ENCODE data around the gene CKAP4. TPM values are rescaled to one million over a fixed set of nuclear protein-coding genes. Genes with fewer than 3 reads are reported as not detected.

CKAP4 gene
- total and polyA plus RNA-seq, 4 donors = 15.3 to 82.6 (median 65.2) TPM

DNA sequence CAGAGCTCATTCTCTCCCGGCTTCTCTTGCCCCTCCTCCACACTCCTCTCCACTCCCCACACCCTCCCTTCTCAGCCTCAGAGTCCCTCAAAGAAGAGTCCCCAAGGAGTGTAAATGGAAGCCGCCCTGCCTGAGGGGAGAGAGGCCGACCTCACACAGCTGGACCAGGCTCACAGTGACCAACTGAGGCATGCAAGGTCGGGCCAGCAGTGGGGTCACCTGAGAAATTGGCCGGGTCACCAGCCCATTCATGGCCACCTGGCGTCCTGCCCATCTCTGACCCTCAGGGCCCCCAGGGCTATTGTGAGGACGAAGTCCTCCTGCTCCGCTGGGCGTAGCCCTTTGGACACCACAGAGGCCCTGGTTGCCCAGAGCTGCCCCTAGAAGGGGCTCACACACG, 59.6 kb downstream of the CKAP4 start:
- no peak for ATAC-seq (ENCODE audit: insufficient read depth, low FRiP score)
- Histone ChIP-seq H3K36me3 (ENCODE audit: control insufficient read depth in 4 of 4, insufficient read depth in 4 of 4, low read length in 4 of 4) (no peaks in the 10 kb centered on the region), H3K4me1 (ENCODE audit: control insufficient read depth in 5 of 5, insufficient read depth in 5 of 5, low read length in 5 of 5) (no peaks in the 10 kb centered on the region), H3K9ac (ENCODE audit: insufficient read depth in 1 of 2, low read length in 2 of 2) (no peak overlapping the region), H3K27me3 (ENCODE audit: control insufficient read depth in 3 of 3, insufficient read depth in 3 of 3, low read length in 2 of 3) (no peaks in the 10 kb centered on the region), H3K4me3 (no peak overlapping the region), H3K27ac (ENCODE audit: low read depth in 1 of 2, low read length in 1 of 2) (no peak overlapping the region), H3K9me3 (ENCODE audit: control insufficient read depth in 4 of 4, insufficient read depth in 3 of 4, low read length in 3 of 4) (no peaks in the 10 kb centered on the region)
- TF ChIP-seq, protein P1, sequence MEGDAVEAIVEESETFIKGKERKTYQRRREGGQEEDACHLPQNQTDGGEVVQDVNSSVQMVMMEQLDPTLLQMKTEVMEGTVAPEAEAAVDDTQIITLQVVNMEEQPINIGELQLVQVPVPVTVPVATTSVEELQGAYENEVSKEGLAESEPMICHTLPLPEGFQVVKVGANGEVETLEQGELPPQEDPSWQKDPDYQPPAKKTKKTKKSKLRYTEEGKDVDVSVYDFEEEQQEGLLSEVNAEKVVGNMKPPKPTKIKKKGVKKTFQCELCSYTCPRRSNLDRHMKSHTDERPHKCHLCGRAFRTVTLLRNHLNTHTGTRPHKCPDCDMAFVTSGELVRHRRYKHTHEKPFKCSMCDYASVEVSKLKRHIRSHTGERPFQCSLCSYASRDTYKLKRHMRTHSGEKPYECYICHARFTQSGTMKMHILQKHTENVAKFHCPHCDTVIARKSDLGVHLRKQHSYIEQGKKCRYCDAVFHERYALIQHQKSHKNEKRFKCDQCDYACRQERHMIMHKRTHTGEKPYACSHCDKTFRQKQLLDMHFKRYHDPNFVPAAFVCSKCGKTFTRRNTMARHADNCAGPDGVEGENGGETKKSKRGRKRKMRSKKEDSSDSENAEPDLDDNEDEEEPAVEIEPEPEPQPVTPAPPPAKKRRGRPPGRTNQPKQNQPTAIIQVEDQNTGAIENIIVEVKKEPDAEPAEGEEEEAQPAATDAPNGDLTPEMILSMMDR (IDR thresholded peaks at IDR 0.05; ENCODE audit: control extremely low read depth, extremely low read depth) = no peak
- WGBS, 2 donors = 51 to 71% methylated on average over 9 to 10 of the region's 10 CpGs
- DNase-seq = no peak

Small RNAs within 50 kb of the gene (small RNA-seq; reads per million reads assigned to genes)
- not detected for gene RNU7-94P (ENCODE audit: low replicate concordance)

Other genes starting within 250 kb of the CKAP4 start
- 10 to 100 TPM; 13.0 to 14.1 TPM for gene NUAK1, start 109.1 kb downstream of the CKAP4 start, total RNA-seq
- 1 to 10 TPM; 2.9 to 5.5 TPM for gene NUAK1, start 109.1 kb downstream of the CKAP4 start, polyA plus RNA-seq
- 10 to 100 TPM; 42.5 to 78.5 TPM for gene TCP11L2, start 54.7 kb upstream of the CKAP4 start, total RNA-seq
- gene TCP11L2, start 54.7 kb upstream of the CKAP4 start, polyA plus RNA-seq = 1 to 10 TPM; 4.9 to 7.1 TPM
- 10 to 100 TPM; 11.4 to 13.5 TPM for gene POLR3B, start 109.7 kb upstream of the CKAP4 start, total RNA-seq
- gene POLR3B, start 109.7 kb upstream of the CKAP4 start, polyA plus RNA-seq = 1 to 10 TPM; 3.6 to 6.6 TPM

Measured in lung (tissue), 13 donors.